Mammary epithelial cell (primary cell): ENCODE measurements around the gene CACNG6.

ENCODE experiments used
- CTCF ChIP-seq, 2 donors: IDR thresholded peaks in 1 of 2; conservative IDR thresholded peaks in 1 of 2; 2 replicates each; pipeline ENCODE4 v1.5.1; 2011 to 2012; ENCODE audit warnings: inconsistent platforms in 2 of 2, low read length in 2 of 2, mild to moderate bottlenecking in 2 of 2, control low read depth in 1 of 2, low read depth in 1 of 2; ENCODE audit not compliant: insufficient read depth in 1 of 2; ENCODE audit errors: extremely low read depth in 1 of 2
- EZH2 ChIP-seq: IDR thresholded peaks from 2 replicates; pipeline ENCODE4 v1.6.1; 2012; ENCODE audit warnings: low read length, inconsistent platforms, borderline replicate concordance

GRCh38 chr19:53951436-53951835 is 40.0 kb upstream of the CACNG6 start:
- no peak for TF ChIP-seq CTCF (conservative IDR thresholded peaks at IDR 0.05 in 1 of 2, IDR thresholded peaks at IDR 0.05 in 1 of 2; ENCODE audit: extremely low read depth in 1 of 2, insufficient read depth in 1 of 2, low read depth in 1 of 2, low read length in 2 of 2)
- TF ChIP-seq EZH2: no peak
